GM18526 (cell line): ENCODE measurements around the gene RNF103.

ENCODE experiments used
- POLR2A ChIP-seq: IDR thresholded peaks from 3 replicates; pipeline ENCODE4 v1.6.1; 2011; ENCODE audit not compliant: insufficient read length; ENCODE audit errors: extremely low read depth

The RNF103 gene

DNA sequence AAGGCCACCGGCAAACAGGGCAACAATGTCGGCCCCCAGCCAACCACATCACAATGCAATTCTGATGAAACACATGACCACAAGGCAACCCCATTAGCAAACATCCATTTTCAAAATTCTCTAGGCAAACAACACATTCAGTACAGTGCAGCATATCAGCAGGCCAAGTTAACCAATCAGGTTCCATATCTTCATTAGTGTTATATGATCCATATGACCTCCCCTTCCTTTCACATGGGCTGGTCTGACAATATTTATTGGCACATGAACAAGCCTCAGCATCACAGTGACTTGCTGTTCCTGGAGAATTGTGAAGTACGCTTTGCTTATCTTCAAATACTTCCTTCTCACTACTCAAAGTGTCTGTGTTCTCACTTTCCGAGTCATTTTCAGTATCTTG lies 19.8 kb downstream of the RNF103 start:
- TF ChIP-seq POLR2A: no peak

DNA sequence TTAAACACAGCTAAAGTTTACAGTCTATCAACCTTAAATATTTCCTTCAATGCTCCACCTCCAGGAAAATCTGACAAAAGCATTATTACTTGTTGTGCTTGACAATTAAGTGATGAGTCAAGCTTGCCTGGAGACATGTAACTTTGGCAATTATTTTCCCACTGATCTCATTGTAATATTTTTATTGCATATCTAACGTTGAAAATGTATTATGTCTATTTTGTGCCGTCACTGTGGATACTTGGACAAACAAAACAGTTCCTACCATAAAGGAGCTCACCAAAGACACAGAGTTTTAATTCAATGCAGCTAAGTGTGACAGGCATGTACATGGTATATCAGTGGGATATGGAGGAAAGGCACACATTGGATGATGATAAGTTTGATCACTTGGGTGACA lies 24.7 kb downstream of the RNF103 start:
- no peak for TF ChIP-seq POLR2A

DNA sequence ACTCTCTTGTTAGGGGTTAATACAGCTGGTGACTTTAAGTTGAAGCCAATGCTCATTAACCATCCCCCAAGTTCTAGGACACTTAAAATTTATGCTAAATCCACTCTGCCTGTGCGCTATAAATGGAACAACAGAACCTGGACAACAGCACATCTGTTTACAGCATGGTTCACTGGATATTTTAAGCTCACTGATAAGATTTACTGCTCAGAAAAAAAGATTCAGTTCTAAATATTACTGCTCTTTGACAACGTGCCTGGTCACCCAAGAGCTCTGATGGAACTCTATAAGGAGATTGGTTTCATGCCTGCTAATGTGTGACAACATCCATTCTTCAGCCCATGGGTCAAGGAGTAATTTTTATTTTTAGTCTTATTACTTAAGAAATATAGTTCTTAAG lies 27.5 kb downstream of the RNF103 start:
- no peak for TF ChIP-seq POLR2A

DNA sequence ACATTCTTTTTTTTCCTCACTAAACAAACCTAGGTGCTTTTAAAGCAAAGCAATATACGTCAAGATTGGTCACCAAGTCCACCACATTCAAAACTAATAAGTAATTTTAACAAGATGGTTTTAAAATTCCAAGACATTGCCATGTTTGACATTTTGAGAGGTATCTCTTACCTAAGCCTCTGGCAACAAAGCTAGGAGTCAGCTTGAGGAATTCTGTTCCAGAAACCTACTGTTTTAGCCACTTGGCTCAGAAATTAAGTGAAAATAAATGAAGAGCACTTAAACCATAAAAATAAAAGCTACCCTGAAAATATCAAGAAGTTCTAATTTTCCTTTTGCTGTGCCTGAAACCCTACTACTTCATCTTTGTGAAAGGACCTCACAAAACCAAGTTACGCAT lies 30.4 kb downstream of the RNF103 start:
- TF ChIP-seq POLR2A: no peak

DNA sequence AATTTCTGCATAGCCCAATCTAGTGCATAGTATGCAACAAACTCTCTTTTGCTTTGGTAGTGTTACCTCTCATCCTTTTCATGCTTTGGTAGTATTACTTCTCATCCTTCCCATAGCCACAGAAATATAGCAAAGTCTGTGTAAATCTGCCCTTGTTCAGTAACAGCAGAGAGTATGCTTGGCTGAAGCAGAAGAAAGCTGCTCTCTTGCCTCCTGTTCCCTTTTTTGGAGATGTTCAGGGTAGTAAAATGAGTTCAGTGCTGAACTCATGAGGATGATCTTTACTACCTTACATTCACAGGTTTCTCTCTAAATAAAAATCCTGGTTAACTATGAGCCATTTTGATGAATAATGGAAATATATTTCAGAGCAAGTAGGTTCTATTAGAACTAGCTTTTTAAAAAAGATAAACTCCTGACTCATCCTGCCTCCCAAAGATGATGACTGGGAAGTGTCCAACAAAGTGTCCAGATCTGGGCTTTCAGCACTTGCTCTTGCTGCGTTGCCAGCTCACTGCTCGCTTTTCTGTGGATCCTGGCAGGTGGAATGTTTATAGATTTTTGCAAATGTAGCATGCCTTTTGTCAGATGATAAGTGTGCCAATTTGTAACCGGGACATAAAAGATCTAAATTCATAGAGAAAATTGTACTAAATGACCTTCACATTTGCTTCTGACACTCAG lies 31.0 kb downstream of the RNF103 start:
- TF ChIP-seq POLR2A: no peak

DNA sequence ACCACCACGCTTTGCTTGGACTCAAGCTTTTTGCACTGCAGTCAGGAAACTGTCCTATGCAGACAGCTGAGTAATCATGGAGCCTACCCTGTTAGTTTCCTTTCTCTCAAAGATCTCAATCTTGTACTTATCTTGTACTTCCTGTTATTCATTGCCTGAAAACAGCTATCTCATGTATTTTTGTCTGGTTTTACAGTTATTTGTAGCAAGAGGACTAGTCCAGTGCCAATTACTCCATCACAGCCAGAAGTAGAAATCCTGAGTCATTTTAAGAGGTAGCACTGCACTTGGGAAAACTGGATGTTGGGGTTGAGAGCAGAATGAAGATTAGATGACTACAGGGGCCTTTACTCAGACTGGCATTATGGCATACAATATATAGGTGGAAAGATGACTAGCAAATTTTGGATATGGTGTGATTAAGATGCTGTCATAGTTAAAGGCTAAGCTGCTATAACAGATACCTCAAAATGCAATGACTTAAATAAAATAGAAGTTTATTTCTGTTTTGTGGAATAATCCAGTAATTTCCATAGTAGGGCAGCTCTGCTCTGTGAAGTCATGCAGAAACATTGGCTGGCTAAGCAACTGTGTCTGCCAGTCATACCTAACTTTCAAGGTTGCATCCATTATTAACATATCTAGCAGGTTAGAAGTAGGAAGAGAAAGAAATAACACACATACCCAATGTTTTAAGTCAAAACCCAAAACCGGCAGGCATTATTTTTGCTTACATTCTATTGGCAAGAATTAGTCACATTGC lies 39.3 kb downstream of the RNF103 start:
- no peak for TF ChIP-seq POLR2A

DNA sequence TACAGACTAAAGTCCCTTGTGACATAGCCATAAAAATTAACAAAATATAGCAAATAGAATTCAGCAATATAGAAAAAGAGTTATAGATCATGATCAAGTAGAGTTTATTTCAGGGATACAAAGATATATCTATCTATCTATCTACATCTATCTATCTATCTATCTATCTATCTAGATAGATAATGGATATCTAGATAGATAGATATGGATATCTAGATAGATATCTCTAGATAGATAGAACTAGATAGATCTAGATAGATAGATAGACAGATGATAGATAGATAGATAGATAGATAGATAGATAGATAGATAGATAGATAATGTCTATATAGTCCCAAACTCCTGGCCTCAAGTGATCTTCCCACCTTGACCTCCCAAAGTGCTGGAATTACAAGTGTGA lies 43.1 kb downstream of the RNF103 start:
- no peak for TF ChIP-seq POLR2A

DNA sequence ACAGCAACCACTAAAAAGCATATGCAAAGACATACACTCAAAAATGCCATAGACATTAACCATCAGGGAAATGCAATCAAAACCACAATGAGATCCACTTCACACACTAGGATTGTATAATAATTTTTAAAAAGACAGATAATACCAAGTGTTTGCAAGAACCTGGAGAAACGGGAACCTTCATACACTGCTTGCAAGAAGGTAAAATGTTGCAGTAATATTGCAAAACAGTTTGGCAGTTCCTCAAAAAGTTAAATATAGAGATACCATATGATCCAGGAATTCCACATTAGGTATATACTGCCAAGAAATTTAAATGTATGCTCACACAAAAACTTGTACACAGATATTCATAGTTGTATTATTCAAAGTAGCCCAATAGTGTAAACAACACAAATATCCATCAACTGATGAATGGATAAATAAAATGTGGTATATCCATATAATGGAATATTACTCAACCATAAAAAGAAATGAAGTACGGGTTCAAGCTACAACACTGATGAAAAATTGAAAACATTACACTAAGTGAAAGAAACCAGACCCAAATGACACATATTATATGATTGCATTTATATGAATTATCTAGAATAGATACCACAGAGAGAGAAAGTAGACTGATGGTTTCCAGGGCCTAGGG lies 45.7 kb downstream of the RNF103 start:
- no peak for TF ChIP-seq POLR2A

DNA sequence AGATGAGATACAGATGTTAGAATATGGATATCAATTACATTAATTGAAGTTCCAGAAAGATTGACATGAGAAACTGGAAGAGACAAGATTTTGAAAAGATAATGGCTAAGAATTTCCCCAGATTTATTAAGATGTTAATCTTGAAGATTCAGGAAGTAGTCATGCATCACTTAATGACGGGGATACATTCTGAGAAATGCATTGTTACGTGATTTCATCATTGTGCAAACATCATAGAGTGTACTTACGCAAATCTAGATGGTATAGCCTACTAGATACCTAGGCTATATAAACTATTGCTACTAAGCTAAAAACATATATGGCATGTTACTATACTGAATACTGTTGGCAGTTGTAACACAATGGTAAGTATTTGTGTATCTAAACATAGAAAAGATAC lies 53.6 kb downstream of the RNF103 start:
- TF ChIP-seq POLR2A: no peak

DNA sequence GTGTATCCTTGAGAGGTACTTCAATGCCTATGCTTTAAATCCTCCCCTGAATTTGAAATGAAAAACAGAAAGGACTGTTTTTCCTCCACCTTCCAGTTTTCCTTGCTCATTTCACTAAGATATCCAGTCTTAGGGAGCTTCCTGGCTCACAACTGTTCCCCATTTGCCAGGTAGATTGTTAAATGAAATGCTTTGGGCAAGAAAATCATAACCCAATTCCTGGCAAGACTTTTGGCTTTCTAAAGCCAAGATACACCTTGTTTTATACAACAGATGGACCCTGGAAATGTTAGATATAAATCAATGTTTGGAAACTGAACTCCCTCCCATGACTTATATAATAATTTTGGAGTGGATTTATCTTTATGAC lies 56.9 kb downstream of the RNF103 start:
- TF ChIP-seq POLR2A: no peak

DNA sequence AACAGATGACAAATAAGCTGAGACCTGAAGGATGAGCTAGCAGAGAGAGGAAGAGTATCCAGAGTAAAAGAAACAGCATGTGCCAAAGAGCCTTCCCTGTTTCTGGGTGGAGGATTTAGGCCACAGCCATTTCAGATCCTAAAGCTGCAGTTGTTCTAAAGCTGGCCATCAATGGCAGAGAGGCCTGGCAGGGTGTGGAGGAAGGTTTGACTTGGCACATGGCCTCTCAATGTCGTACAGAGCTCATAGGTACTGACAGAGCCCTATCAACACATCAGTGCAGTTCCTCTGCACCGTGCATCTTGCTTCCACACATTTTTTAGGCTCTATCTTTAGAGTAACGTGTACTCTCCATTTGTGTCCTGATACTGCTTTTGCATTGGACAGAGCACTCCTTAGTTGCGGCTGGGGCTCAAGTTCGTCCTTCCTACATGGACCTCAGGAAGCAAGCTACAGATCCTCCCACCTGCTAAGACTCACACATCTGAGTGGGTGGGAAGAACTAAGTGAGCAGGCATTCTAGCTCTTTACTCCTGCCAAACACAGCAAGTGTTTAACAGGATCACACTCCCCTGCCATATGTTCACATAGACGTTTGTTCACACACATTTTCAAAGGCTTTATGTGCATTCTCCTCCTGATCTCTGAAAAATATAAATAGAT lies 57.4 kb downstream of the RNF103 start:
- TF ChIP-seq POLR2A: no peak

DNA sequence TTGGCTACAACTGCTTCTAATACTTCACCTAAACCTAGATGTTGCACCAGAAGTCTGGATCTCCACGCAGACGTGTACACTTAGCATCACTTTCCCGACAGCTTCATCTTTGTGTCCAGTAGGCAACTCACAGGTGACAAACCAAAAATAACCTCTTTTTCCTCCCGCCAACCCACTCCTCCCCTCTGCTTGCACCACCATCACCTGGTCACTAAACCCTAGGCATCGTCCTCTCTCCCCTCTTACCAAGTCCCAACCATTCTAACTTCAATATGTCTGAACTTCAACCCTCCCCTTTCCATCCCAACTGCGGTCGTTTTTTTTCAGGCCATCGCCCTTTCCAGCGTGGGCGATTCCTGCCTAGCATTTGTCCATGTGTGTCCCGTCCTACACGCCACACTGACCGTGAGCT lies 60.0 kb downstream of the RNF103 start:
- TF ChIP-seq POLR2A: no peak

DNA sequence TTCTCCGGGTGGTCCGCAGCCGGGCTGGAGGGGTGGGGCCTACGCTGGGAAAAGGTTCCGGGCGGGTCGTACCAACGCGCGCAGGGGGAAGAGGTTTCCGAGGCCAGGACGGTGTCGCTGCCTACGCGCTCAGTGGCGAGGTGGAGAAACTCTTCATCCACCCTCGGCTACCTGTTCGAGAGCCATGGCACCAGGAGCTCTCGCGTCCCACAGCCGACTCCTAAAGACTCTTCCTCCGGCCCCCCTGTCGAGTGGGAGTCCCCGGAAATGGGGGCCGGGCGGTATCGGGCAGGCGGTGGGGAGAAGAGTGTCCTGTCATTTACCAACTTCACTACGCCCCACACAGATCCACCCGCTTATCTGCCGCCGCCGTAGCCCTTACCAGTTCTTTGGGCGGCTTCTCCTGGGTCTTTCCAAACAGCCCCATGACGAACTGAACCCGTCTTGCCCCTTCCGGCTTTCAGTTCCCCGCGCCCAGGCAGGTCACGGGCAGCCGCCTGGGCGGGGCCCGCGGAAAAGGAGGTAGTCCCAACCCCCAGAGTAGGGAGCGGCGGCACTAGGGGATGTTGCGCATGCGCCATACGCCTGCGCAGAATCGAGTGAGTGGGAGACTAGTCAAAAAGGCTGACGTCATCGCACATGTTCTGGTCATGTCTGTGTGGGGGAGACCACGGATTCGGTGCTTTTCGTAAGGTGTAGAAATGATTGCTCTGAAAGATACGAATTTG lies 60.6 kb downstream of the RNF103 start, which contains the start of gene CHMP3:
TSS of gene CHMP3 (minus strand) at position 522 of the 728 bp plus-strand sequence. CDS start at position 427, 95 bp downstream.
- TF ChIP-seq POLR2A: peak; percentile 65

DNA sequence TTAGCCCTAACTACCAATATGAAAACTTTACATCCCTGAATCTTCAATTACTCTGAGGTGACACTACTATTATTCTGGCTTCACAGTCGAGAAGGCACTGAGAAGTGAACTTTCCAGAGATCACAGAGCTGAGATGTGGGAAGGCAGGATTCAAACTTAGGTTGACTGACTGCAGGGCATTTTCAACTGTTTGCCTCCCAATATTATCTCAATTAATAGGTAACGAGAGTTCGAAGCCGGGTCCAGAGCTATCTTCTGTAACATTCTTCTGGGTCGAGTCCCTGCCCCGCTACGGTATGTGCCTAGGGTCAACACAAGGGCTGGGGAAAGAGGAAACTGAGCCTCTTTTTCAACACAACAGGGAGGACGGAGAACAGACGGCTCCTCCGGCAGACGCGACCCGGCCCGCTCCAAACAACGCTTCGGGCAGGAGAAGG lies 61.2 kb downstream of the RNF103 start:
- peak; percentile 67 for TF ChIP-seq POLR2A

DNA sequence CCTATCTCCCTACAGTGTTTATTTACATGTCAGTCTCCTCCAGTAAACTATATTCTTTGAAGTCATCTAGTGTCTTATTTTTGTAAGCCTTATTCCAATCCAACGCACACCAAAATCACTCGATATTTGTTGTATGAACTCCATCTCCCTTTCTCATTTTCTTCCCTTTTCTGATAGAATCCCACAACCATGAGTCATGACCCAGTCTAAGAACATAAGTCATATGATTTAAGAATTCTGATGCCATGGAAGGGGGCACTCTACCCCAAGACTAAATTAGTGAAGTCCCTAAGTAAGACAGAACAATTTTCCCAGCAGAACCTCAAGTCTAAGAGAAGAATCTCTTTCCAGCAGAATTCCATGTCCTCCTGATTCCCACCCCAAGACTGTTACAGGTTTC lies 65.8 kb downstream of the RNF103 start:
- TF ChIP-seq POLR2A: no peak
